ENCODE data around the gene CRY1. TPM values are rescaled to one million over a fixed set of nuclear protein-coding genes. Genes with fewer than 3 reads are reported as not detected.

The CRY1 gene
- total and polyA plus RNA-seq, 2 of the 4 experiments (the other 2 are of a cell fraction), result 5.9 to 9.9 TPM

GRCh38 chr12:107135177-107135576 is 41.8 kb upstream of the CRY1 start:
- TF ChIP-seq FOS (IDR thresholded peaks at IDR 0.05; ENCODE audit: low read depth, low read length), result no peak
- no peak for TF ChIP-seq RAD21 (IDR thresholded peaks at IDR 0.05; ENCODE audit: low read length)
- no peak for TF ChIP-seq USF2 (IDR thresholded peaks at IDR 0.05; ENCODE audit: low read depth, low read length)
- TF ChIP-seq POLR2A (IDR thresholded peaks at IDR 0.05; ENCODE audit: low read depth, low read length), result no peak
- TF ChIP-seq CEBPB (IDR thresholded peaks at IDR 0.05; ENCODE audit: low read depth, low read length), result no peak
- no peak for TF ChIP-seq MAFK (IDR thresholded peaks at IDR 0.05; ENCODE audit: low read depth, low read length)
- Histone ChIP-seq H2BK20ac (ENCODE audit: low read depth, low read length) (no peak overlapping the region), H3K4me2 (ENCODE audit: low read depth, low read length) (no peak overlapping the region), H3K79me1 (ENCODE audit: low read depth in 1 of 2, low read length in 2 of 2) (no peaks in the 10 kb centered on the region), H2AK5ac (ENCODE audit: low read depth, low read length) (no peak overlapping the region), H3K36me3 (ENCODE audit: control insufficient read depth, insufficient read depth, low read length) (no peaks in the 10 kb centered on the region), H3K9me1 (ENCODE audit: insufficient read depth, low read length) (no peaks in the 10 kb centered on the region), H3K9ac (ENCODE audit: low read depth, low read length) (no peak overlapping the region), H3K27me3 (ENCODE audit: control insufficient read depth, insufficient read depth, low read length) (no peaks in the 10 kb centered on the region; the same call in 1 of the 2 replicates), H3K4ac (ENCODE audit: low read depth, low read length) (no peak overlapping the region), H4K8ac (ENCODE audit: low read depth in 2 of 2, low read length in 2 of 2) (no peak overlapping the region), H3K27ac (ENCODE audit: insufficient read depth, low read length) (no peak overlapping the region), H3K9me3 (ENCODE audit: control insufficient read depth, insufficient read depth, low read length) (no peaks in the 10 kb centered on the region), H3K18ac (ENCODE audit: low read depth, low read length) (no peak overlapping the region), H3K14ac (replicated peaks; ENCODE audit: low read depth, low read length) (no peak overlapping the region), H3K56ac (ENCODE audit: extremely low read depth, insufficient read depth, low read length) (no peak overlapping the region), H2BK120ac (ENCODE audit: low read depth, low read length) (no peak overlapping the region), H4K20me1 (ENCODE audit: insufficient read depth, low read length) (no peaks in the 10 kb centered on the region), H4K5ac (ENCODE audit: low read depth, low read length) (no peak overlapping the region), H2BK15ac (ENCODE audit: low read depth, low read length) (no peak overlapping the region), H4K91ac (ENCODE audit: insufficient read depth, low read depth, low read length) (no peak overlapping the region), H2AFZ (replicated peaks; ENCODE audit: low read length, poor library complexity) (no peak overlapping the region), H2BK5ac (ENCODE audit: low read depth, low read length, poor library complexity, severe bottlenecking) (no peak overlapping the region), H3K23ac (ENCODE audit: low read depth, low read length) (no peak overlapping the region), H3K4me1 (ENCODE audit: control insufficient read depth, insufficient read depth, low read length) (no peaks in the 10 kb centered on the region), H2AK9ac (replicated peaks; ENCODE audit: low read depth, low read length, poor library complexity) (no peak overlapping the region), H3K4me3 (ENCODE audit: insufficient read depth, low read depth, low read length) (no peak overlapping the region)
- intact Hi-C loops (cut with micrococcal nuclease) (no loop called here), dilution Hi-C loops (cut with HindIII; ENCODE audit: low sequenced_read_pairs, unreplicated experiment) (no loop called here), in situ Hi-C loops (cut with MboI; ENCODE audit: low sequenced_read_pairs) (loop anchor here (5.0 to 25.0 kb wide), 3 partner anchors 180 to 752 kb away; a partner anchor contains a TSS)
- no peak for DNase-seq
- POLR2A ChIA-PET (ENCODE audit: unreplicated experiment), result no interaction called here
- CTCF ChIA-PET, result interaction anchor here (1.3 to 6.7 kb wide), 2 partner anchors 270 to 474 kb away, joined by 3 to 85 read pairs; no protein-coding TSS in a partner anchor
- WGBS, 2 experiments (ENCODE audit: extremely low coverage in 2 of 2, insufficient read length in 1 of 2), result no CpG with 5 or more reads among the region's 2 CpGs
- no TSS peak for BruUV-seq (replicated peaks)
- ATAC-seq (ENCODE audit: low read depth), result no peak

Data from IMR-90 (cell line).